ENCODE results near the gene SLC6A13. TPM values are rescaled to one million over a fixed set of nuclear protein-coding genes. Genes with fewer than 3 reads are reported as not detected.

Gene SLC6A13
- total and polyA plus RNA-seq, 2 donors (not counting 3 experiments of a cell fraction or from before 2014, with no cell fraction given): 0.14 TPM; not detected in 1

DNA sequence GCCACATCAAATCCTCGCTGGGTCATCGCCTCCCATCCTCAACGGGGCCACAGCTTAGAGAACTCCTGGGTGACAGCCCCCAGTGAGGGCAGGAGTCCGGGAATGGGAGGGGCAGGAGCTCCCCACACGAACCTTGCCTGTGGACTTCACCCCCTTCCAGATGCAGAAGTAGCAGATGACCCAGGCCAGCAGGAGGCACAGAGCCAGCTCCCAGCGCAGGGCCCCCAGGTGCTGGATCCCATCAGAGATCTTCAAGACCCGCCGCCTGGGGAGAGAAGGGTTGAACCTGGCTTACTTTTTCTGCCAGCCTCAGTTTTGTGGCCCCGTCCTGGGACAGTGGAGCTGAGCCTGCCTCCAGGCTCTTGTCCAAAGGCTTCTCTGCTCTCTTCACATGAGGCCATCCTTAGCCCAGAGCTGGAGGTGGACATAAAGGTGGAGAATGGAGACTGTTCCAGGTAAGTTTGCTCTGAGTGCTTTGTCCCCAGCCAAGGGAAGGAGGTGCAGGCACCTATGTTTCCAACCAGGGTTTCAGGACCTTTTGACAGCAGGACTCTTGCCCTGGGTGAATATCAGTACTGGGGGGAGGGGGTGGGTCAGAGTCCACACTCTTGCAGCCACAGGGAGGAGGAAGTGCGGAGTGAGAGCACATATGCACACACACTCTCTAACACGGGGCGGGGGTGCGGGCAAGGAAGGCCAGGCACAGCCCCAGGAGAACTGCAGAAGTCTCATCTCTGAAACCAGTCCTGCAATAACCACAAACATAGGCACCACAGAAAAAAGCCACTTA, 25.4 kb downstream of the SLC6A13 start:
- POLR2A ChIA-PET: no interaction called here

More for the DNA sequence above, 25.4 kb downstream of the SLC6A13 start:
- FAIRE-seq (no peak), DNase-seq (ENCODE audit: low read depth, low spot score) (no peak)
- no peaks in the 10 kb centered on the region for H3K79me2 ChIP-seq (ENCODE audit: control insufficient read depth, insufficient read depth, low read length)
- H3K36me3 ChIP-seq (ENCODE audit: control insufficient read depth in 2 of 2, extremely low read depth in 1 of 2, insufficient read depth in 2 of 2, low read length in 2 of 2): no peaks in the 10 kb centered on the region
- TF ChIP-seq, protein P1, sequence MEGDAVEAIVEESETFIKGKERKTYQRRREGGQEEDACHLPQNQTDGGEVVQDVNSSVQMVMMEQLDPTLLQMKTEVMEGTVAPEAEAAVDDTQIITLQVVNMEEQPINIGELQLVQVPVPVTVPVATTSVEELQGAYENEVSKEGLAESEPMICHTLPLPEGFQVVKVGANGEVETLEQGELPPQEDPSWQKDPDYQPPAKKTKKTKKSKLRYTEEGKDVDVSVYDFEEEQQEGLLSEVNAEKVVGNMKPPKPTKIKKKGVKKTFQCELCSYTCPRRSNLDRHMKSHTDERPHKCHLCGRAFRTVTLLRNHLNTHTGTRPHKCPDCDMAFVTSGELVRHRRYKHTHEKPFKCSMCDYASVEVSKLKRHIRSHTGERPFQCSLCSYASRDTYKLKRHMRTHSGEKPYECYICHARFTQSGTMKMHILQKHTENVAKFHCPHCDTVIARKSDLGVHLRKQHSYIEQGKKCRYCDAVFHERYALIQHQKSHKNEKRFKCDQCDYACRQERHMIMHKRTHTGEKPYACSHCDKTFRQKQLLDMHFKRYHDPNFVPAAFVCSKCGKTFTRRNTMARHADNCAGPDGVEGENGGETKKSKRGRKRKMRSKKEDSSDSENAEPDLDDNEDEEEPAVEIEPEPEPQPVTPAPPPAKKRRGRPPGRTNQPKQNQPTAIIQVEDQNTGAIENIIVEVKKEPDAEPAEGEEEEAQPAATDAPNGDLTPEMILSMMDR (IDR thresholded peaks at IDR 0.05; ENCODE audit: extremely low read depth in 1 of 2, insufficient read depth in 1 of 2, low read depth in 1 of 2, low read length in 2 of 2): no peak
- TF ChIP-seq FOS (IDR thresholded peaks at IDR 0.05; ENCODE audit: borderline replicate concordance, insufficient read depth, low read length) (no peak), MYC (IDR thresholded peaks at IDR 0.05; ENCODE audit: low read depth, low read length) (no peak), POLR2AphosphoS5 (IDR thresholded peaks at IDR 0.05; ENCODE audit: insufficient read depth, low read depth, low read length) (no peak), EZH2 (IDR thresholded peaks at IDR 0.05; ENCODE audit: borderline replicate concordance, low read depth, low read length, severe bottlenecking) (no peak), POLR2A (IDR thresholded peaks at IDR 0.05; ENCODE audit: low read depth, low read length) (no peak), JUN (IDR thresholded peaks at IDR 0.05; ENCODE audit: borderline replicate concordance, insufficient read depth, insufficient read length, low read depth) (no peak), GATA2 (IDR thresholded peaks at IDR 0.05; ENCODE audit: insufficient read depth, insufficient read length, low read depth, low read length) (no peak)
- TF ChIP-seq, protein P2, sequence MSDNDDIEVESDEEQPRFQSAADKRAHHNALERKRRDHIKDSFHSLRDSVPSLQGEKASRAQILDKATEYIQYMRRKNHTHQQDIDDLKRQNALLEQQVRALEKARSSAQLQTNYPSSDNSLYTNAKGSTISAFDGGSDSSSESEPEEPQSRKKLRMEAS (IDR thresholded peaks at IDR 0.05; ENCODE audit: insufficient read depth, insufficient read length): no peak
- no peaks in the 10 kb centered on the region for H3K9me3 ChIP-seq (replicated peaks; ENCODE audit: control insufficient read depth, insufficient read depth, low read length)
- no peak overlapping the region for H3K9ac ChIP-seq (replicated peaks; ENCODE audit: extremely low read depth, insufficient read depth, low read length)
- H3K27ac ChIP-seq (ENCODE audit: insufficient read depth, low read depth, low read length): no peak overlapping the region
- H4K20me1 ChIP-seq (replicated peaks; ENCODE audit: control insufficient read depth, extremely low read depth, insufficient read depth, low read length): no peaks in the 10 kb centered on the region
- H3K4me3 ChIP-seq (replicated peaks in 1 of 3; ENCODE audit: insufficient read depth in 1 of 3, low read depth in 1 of 3, low read length in 3 of 3): no peak overlapping the region
- no peak overlapping the region for H3K4me2 ChIP-seq (ENCODE audit: insufficient read depth, low read length)
- H2AFZ ChIP-seq (ENCODE audit: low read depth, low read length): no peak overlapping the region
- no peaks in the 10 kb centered on the region for H3K9me1 ChIP-seq (replicated peaks; ENCODE audit: control insufficient read depth, extremely low read depth, insufficient read depth, low read length)
- CTCF ChIA-PET: no interaction called here
- intact Hi-C loops (cut with micrococcal nuclease): no loop called here
- BruUV-seq (replicated peaks): no TSS peak
- dilution Hi-C loops (cut with MboI; ENCODE audit: extremely low pct_ligation_motif_present, low sequenced_read_pairs): no loop called here
- no peaks in the 10 kb centered on the region for H3K27me3 ChIP-seq (ENCODE audit: control insufficient read depth in 2 of 2, insufficient read depth in 2 of 2, low read length in 2 of 2)
- H3K4me1 ChIP-seq (ENCODE audit: control insufficient read depth, extremely low read depth, insufficient read depth, low read length): no peaks in the 10 kb centered on the region

All from endothelial cell of umbilical vein (primary cell).